HL-60/S4 treated with phorbol 12-myristate 13-acetate at 8.2 ng/mL for 4 days and 3 days (cell line): ENCODE data around the gene SIRPB2.

Experiments
- in situ Hi-C: fragments of 300-500 bp; cut with MboI; formaldehyde crosslinking; loops from 2 replicates; pipeline ENCODE4 v1.15.0; 2022; ENCODE audit warnings: low sequenced_read_pairs

The SIRPB2 gene

DNA sequence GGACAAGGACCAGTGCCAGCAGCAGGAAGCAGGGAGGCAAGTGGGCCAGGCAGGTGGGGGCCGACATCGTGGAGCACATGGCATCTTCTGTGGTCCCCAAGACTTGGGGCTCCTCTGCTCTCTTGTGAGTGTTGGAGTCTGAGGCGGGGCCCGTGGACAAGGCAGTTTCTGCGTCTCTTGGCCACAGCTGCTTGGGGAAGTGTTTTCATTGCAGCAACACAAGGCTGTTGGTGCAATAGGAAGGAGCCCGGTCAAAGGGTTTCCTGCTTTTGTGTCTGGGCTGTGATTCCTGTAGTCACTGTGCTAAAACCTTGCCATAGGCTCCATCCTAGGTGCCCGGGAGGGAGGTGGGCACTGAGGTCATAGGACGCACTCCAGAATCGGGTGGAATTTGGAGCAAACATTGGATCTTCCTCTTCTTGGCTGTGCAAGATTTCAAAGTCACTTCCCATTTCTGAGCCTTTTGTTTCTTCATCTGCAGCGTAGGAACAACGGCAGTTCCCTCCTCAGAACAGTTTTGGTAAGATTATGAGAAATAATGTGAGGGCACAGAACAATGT lies at the start of gene SIRPB2:
TSS of gene SIRPB2 (minus strand) at position 140 of the 560 bp plus-strand sequence. CDS start at position 79, 61 bp downstream.
- in situ Hi-C loops = no loop called here

GRCh38 chr20:1539816-1540419 lies 48.7 kb upstream of the SIRPB2 start:
- in situ Hi-C loops = loop anchor here (10.0 to 25.0 kb wide), 2 partner anchors 97 to 195 kb away; no protein-coding TSS in a partner anchor

- in situ Hi-C loops = loop anchor here (10.0 to 25.0 kb wide), 2 partner anchors 99 to 196 kb away; no protein-coding TSS in a partner anchor
These were observed 47.4 kb upstream of the SIRPB2 start for GRCh38 chr20:1538655-1539054.

GRCh38 chr20:1537731-1538058 lies 46.5 kb upstream of the SIRPB2 start:
- in situ Hi-C loops = loop anchor here (10.0 to 25.0 kb wide), 2 partner anchors 100 to 197 kb away; no protein-coding TSS in a partner anchor

DNA sequence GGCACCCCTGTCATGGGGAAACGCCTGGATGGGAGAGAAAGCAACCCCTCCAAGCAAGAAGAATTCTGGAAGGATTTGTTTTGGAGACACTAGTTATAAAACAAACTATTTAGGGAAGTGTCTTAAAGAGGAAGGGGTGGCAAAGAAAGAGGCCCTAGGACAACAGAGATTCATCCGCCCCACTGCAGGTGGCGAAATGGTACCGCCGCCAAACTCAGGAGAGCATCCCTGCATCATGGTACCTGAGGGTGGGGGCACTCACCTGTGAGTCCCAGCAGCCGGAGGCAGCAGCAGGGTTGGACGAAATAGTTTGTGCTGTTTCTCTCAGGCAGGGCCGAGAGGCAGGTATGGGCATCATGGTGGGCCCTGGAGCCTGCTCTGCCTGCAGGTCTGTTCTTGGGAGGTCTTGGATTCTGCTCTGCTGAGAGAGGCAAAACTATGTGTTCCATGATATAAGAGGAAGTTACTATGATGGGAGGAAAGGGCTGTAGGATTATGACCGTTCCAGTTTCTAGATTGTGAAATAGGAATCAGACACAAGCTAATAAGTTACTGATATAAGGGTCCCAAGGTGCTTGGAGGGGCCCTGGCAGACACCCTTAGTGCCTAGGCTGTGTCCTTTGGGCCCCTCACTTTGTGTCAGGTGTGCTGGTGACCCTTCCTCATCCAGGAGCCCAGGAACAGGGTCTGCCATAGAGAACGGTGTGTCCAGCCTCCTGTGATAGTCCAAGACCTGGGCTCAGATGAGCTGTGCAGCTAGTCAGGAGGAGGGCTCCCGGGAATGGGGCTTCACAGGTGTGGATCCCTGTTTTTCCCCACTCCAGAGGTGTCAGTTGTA lies 45.9 kb upstream of the SIRPB2 start:
- in situ Hi-C loops = loop anchor here (10.0 to 25.0 kb wide), 2 partner anchors 100 to 198 kb away; no protein-coding TSS in a partner anchor

DNA sequence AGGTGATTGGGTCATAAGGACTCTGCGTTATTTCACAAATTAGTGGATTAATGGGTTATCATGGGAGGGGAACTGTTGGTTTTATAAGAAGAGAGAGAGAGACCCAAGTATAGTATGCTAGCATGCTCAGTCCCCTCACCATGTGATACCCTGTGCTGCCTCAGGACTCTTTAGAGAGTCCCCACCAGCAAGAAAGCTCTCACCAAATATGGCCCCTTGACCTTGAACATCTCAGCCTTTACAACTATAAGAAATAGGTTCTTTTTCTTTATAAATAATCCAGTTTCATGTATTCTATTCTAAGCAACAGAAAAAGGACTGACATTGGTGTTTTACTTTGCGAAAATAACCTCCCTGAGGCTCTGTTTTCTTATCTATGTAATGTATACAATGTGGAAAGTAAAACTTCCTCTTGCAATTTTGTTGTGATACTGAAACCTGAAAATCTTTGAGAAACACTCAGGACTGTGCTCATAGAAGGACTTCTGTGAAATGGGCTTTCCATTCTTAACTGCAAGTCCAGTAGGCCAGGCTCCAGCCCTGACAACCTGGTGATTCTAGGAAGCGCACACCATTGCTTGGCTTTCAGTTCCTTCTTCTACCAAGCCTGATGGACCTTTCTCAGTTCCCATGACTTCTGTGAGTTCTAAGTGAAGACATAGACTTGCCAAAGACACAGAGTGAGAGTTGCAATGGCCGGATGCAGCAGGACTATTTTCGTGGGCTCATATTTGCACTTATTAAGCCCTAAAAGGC lies 44.4 kb upstream of the SIRPB2 start:
- in situ Hi-C loops = loop anchor here (10.0 to 25.0 kb wide), 2 partner anchors 102 to 199 kb away; no protein-coding TSS in a partner anchor

GRCh38 chr20:1534526-1534925 lies 43.3 kb upstream of the SIRPB2 start:
- in situ Hi-C loops = loop anchor here (10.0 to 25.0 kb wide), 2 partner anchors 103 to 200 kb away; no protein-coding TSS in a partner anchor

DNA sequence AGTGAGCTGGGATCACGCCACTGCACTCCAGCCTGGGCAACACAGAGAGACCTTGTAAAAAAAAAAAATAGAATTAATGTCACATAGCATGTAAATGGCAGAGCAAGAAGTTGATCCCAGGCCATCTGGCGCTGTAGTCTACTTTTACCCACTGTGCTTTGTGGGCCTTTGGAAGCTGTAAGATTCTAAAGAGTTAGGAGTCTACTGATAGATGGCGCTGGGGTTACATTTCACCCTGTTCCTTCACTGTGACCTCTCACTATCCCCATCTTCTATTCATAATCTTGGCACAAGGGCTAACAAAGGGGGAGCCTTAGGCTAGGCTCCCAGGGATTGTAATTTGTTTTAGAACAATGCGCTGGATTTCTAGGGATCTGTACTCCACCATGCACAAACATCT lies 41.8 kb upstream of the SIRPB2 start:
- in situ Hi-C loops = loop anchor here (10.0 to 25.0 kb wide), 2 partner anchors 104 to 202 kb away; no protein-coding TSS in a partner anchor

GRCh38 chr20:1528811-1529210 lies 37.6 kb upstream of the SIRPB2 start:
- in situ Hi-C loops = loop anchor here (25.0 kb wide), 1 partner anchor 108 kb away; no protein-coding TSS in a partner anchor

DNA sequence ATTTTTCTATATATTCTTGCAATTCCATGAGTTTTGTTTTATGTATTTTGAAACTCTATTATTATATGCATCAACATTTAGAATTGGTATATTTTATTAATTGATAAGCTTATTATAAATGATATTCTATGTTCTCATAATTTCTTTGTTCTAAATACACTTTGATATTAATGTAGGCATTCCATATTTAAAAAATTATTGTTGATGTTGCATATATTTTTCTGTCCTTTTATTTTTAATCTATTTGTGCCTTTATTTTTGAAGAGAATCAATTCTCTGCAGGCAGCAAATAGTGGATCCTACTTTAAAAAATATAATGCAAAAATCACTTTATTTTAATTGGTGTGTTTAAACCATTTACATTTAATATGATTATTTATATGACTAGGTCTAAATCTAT lies 36.7 kb upstream of the SIRPB2 start:
- in situ Hi-C loops = loop anchor here (25.0 kb wide), 1 partner anchor 109 kb away; no protein-coding TSS in a partner anchor

DNA sequence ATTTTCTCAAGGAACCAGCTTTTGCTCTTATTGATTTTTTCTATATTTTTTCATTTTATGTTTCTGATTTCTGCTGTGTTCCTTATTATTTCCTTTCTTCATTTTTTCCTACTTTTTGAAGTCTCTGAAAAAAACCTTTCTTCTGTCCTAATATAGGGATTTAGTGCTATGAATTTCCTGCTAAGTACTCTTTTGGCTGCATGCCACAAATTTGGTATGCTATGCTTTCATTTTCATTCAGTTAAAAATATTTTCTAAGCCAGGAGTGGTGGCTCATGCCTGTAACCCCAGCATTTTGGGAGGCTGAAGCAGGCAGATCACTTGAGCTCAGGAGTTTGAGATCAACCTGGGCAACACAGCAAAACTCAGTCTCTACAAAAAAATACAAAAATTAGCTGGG lies 35.7 kb upstream of the SIRPB2 start:
- in situ Hi-C loops = loop anchor here (25.0 kb wide), 1 partner anchor 110 kb away; no protein-coding TSS in a partner anchor

DNA sequence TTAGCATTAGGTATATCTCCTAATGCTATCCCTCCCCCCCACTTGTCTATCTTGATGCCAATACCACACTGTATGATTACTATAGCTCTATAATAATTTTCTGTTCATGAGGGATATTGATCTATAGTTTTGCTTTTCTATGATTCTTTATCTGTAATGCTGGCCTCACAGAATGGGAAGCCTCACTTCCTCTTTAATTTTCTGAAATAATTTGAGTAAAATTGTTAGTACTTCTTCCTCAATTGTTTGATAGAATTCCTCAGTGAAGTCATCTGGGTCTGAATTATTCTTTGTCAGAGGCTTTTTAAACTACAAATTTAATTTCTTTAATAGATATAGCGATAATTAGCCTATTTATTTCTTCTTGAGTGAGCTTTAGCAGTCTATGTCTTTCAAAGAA lies 35.1 kb upstream of the SIRPB2 start:
- in situ Hi-C loops = loop anchor here (25.0 kb wide), 1 partner anchor 111 kb away; no protein-coding TSS in a partner anchor

DNA sequence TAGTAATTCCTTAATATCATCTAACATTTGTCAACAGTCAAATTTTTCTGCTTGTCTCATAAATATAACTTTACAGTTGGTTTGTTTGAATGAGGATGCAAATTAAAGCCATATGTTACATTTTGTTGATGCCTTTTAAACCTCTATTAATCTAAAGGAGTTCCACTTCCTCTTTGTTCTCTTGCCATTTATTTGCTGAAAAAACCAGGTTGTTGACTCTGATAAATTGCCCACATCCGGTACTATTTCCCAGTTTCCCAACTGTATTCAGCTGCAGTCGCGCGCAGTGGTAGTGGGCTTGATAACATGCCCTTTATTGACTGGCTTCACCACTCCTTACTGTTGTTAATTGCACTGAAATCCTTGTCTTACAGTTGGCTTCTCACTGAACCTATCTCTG lies 32.8 kb upstream of the SIRPB2 start:
- in situ Hi-C loops = no loop called here

DNA sequence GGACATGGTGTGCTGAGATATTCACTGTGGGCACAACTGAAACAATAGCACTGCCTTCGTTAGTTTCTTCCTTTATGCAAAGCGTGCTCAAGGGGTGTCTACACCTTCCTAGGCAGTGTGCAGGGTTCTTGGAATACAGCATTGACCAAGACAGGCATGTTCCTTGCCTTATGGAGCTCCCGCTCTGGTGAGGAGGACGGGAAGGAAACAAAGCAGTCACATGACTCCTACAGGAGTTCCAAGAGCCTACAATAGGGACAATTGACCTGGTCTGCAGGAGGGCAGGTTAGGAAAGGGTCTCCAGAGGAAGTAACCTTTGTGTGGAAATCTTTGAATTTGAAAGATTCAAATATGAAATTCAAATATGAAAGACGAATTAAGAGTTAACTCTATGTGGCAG lies 25.8 kb upstream of the SIRPB2 start:
- in situ Hi-C loops = no loop called here

GRCh38 chr20:1513801-1514200 lies 22.6 kb upstream of the SIRPB2 start:
- in situ Hi-C loops = no loop called here

- in situ Hi-C loops = no loop called here
These were observed 18.0 kb upstream of the SIRPB2 start for GRCh38 chr20:1509237-1509636.

- in situ Hi-C loops = no loop called here
These were observed 17.4 kb upstream of the SIRPB2 start for GRCh38 chr20:1508574-1508973.

DNA sequence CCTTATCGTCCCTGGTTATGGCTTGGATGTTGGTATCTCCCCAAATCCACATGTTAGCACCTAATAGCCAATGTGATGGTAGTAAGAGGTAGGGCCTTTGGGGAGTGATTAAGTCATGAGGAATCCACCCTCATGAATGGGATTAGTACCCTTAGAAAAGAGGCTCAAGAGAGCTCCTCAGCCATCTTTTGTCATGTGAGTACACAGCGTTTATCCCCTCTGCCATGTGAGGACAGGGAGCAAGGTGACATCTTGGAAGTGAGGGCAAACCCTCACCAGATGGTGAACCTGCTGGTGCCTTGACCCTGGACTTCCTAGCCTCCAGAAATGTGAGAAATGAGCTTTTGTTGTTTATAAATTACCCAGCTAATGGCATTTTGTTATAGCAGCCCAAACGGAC lies 16.1 kb upstream of the SIRPB2 start:
- in situ Hi-C loops = no loop called here

DNA sequence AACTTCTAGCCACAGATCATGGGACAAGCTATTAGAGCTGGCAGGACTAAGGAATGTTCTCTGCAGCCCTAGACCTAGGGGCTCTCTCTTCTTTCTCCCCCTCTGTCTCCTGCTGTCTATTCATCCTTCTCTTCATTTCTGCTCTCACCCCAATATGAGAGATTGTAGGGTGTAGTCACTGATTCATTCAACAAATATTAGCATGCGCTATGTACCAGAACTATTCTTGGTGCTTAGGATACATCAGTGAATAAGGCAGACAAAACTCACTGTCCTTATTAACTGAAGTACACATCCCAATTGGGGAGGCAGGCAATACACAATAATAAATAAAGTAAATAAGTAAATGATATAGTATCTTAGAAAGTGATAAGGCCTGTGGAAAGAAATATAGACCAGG lies 14.7 kb upstream of the SIRPB2 start:
- in situ Hi-C loops = no loop called here

DNA sequence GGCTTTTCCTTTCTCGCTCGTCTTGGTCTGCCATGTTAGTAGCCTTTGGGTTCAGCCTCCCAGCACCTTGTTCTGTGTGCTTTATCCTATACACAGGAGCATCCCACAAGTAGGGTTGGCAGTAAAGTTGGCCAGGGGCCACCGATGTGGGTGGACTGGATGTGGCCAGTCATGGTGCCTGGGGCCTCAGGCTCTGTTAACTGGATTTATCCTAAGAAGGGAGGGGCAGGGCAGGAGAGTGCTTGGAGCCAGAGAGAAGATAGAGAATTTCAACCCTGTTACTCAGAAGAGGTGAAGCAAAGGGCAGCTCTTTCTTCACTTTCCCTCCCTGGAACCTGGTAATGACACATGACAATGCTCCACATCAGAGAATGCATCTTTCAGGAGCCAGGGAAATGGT lies 14.1 kb upstream of the SIRPB2 start:
- in situ Hi-C loops = no loop called here
